ENCODE data around the gene STAT4.

STAT4 gene

DNA sequence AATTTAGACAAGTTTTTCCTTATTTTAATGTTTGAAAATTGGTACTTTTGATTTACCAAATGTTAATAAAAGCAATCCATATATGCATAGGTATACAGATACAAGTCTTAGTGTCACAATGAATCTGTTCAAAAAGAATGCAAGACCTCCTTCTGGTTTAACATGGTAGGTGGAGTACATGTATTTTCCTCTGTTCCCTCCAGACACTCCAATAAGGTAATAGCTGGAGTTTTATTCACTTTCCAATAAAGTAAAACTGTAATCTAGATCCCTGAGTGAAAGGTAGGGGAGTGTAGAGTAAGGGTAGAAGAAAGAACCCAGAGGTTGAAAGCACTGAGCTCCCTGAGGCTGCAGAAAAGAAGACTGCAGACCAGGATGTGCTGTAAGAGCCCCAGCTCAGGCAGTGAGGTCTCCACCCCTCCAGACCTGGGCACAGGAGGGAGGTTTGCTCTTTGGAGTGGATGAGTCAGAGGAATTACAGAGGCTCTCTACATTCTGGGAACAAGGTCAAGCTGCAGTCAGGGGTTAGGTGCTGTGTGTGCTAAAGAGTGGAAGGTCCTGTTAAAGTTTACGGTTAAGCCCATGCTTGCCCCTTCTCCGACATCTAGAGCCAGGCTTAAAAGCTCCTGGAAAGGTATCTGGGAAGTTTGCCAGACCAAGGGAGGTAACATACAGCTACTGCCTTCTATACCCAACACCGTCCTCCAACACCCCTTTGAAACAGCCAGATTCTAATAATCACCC lies 109.2 kb downstream of the STAT4 start:
- no peak overlapping the region for H3K4me3 ChIP-seq (ENCODE audit: control insufficient read depth, low read depth, low read length)
- TF ChIP-seq, protein P1, sequence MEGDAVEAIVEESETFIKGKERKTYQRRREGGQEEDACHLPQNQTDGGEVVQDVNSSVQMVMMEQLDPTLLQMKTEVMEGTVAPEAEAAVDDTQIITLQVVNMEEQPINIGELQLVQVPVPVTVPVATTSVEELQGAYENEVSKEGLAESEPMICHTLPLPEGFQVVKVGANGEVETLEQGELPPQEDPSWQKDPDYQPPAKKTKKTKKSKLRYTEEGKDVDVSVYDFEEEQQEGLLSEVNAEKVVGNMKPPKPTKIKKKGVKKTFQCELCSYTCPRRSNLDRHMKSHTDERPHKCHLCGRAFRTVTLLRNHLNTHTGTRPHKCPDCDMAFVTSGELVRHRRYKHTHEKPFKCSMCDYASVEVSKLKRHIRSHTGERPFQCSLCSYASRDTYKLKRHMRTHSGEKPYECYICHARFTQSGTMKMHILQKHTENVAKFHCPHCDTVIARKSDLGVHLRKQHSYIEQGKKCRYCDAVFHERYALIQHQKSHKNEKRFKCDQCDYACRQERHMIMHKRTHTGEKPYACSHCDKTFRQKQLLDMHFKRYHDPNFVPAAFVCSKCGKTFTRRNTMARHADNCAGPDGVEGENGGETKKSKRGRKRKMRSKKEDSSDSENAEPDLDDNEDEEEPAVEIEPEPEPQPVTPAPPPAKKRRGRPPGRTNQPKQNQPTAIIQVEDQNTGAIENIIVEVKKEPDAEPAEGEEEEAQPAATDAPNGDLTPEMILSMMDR (IDR thresholded peaks at IDR 0.05; ENCODE audit: control insufficient read depth, insufficient read depth, low read depth, low read length, missing control alignments): no peak
- no peak for DNase-seq (ENCODE audit: low read depth)

- TF ChIP-seq, protein P1 (IDR thresholded peaks at IDR 0.05; ENCODE audit: control insufficient read depth, insufficient read depth, low read depth, low read length, missing control alignments): no peak
- no peak overlapping the region for H3K4me3 ChIP-seq (ENCODE audit: control insufficient read depth, low read depth, low read length)
- DNase-seq (ENCODE audit: low read depth): no peak
Measured at GRCh38 chr2:191039616-191040015, 111.2 kb downstream of the STAT4 start.

- TF ChIP-seq, protein P1 (IDR thresholded peaks at IDR 0.05; ENCODE audit: control insufficient read depth, insufficient read depth, low read depth, low read length, missing control alignments): no peak
- DNase-seq (ENCODE audit: low read depth): no peak
- H3K4me3 ChIP-seq (ENCODE audit: control insufficient read depth, low read depth, low read length): no peak overlapping the region
Measured at GRCh38 chr2:191038741-191039140, 112.1 kb downstream of the STAT4 start.

- DNase-seq (ENCODE audit: low read depth): peak; percentile 74
- no peak overlapping the region for H3K4me3 ChIP-seq (ENCODE audit: control insufficient read depth, low read depth, low read length)
- TF ChIP-seq, protein P1 (IDR thresholded peaks at IDR 0.05; ENCODE audit: control insufficient read depth, insufficient read depth, low read depth, low read length, missing control alignments): no peak
Measured at GRCh38 chr2:191038241-191038725, 112.5 kb downstream of the STAT4 start.

- no peak for DNase-seq (ENCODE audit: low read depth)
- TF ChIP-seq, protein P1 (IDR thresholded peaks at IDR 0.05; ENCODE audit: control insufficient read depth, insufficient read depth, low read depth, low read length, missing control alignments): no peak
- H3K4me3 ChIP-seq (ENCODE audit: control insufficient read depth, low read depth, low read length): no peak overlapping the region
Measured at GRCh38 chr2:191037351-191037750, 113.4 kb downstream of the STAT4 start.

- TF ChIP-seq, protein P1 (IDR thresholded peaks at IDR 0.05; ENCODE audit: control insufficient read depth, insufficient read depth, low read depth, low read length, missing control alignments): no peak
- no peak for DNase-seq (ENCODE audit: low read depth)
- no peak overlapping the region for H3K4me3 ChIP-seq (ENCODE audit: control insufficient read depth, low read depth, low read length)
Measured at GRCh38 chr2:191036363-191036762, 114.4 kb downstream of the STAT4 start.

All from AG09309 (cell line).